GM12878 (cell line): ENCODE data around the gene SLC37A3. TPM values are rescaled to one million over a fixed set of nuclear protein-coding genes. Genes with fewer than 3 reads are reported as not detected.

Source experiments
- ATAC-seq: fragments of 200-7000 bp; cut with Tn5 transposase; 3 replicates; pipeline ENCODE4 v1.9.1; 2020; ENCODE audit warnings: mild to moderate bottlenecking, moderate library complexity
- BruUV-seq: library from RNA; stranded (reverse); fragments of 400-500 nt; replicated peaks from 2 replicates; lab custom pipeline; 2021; lab: Mats Ljungman, UMichigan
- CTCF ChIA-PET: fragments of 300-600 bp; sonication (Branson Sonifier 250); formaldehyde crosslinking; extraction: SDS; loops from one replicate; lab custom pipeline; 2021; ENCODE audit warnings: inconsistent platforms; lab: Yijun Ruan, JAX
- POLR2A ChIA-PET: fragments of 350-600 bp; formaldehyde crosslinking; extraction: SDS; loops from one replicate; lab custom pipeline; 2021; ENCODE audit warnings: inconsistent platforms; lab: Charles Lee
- RAD21 ChIA-PET: fragments of 300-600 bp; sonication (Branson Sonifier 250); formaldehyde crosslinking; loops from one replicate; lab custom pipeline; 2023; ENCODE audit warnings: antibody characterized with exemption; ENCODE audit not compliant: unreplicated experiment; lab: Charles Lee
- SMC1A ChIA-PET: fragments of 300-600 bp; sonication (Branson Sonifier 250); formaldehyde crosslinking; loops from one replicate; lab custom pipeline; 2023; ENCODE audit not compliant: unreplicated experiment, uncharacterized antibody; lab: Charles Lee
- DNase-seq: peaks from one replicate; pipeline ENCODE4 v3.0.0-alpha.2; 2011; ENCODE audit warnings: low read depth, low spot score
- FAIRE-seq: peaks from 3 replicates; lab custom pipeline; 2011; peaks lifted over from hg19 to GRCh38; lab: Jason Lieb, UNC
- H2AFZ ChIP-seq: 2 replicates; pipeline ENCODE4 v1.6.0; 2011; ENCODE audit warnings: low read depth, low read length, control low read depth; ENCODE audit not compliant: control insufficient read depth
- H3K27ac ChIP-seq: 2 replicates; pipeline ENCODE4 v1.5.1; 2011; ENCODE audit warnings: control low read depth; ENCODE audit not compliant: control insufficient read depth, insufficient read depth
- H3K27me3 ChIP-seq, 2 experiments: replicated peaks in 1 of 2; 2 replicates each; pipeline versions ENCODE4 v1.6.0 to v1.6.1; 2011; ENCODE audit warnings: low read length in 1 of 2; ENCODE audit not compliant: control insufficient read depth in 2 of 2, insufficient read depth in 2 of 2
- H3K36me3 ChIP-seq, 2 experiments: 2 replicates each; pipeline ENCODE4 v1.5.1; 2011; ENCODE audit warnings: low read length in 1 of 2; ENCODE audit not compliant: control insufficient read depth in 2 of 2, insufficient read depth in 2 of 2
- H3K4me1 ChIP-seq: 2 replicates; pipeline ENCODE4 v1.6.1; 2011; ENCODE audit warnings: mild to moderate bottlenecking, low read length, moderate library complexity, mixed read lengths; ENCODE audit not compliant: control insufficient read depth, insufficient read depth
- H3K4me2 ChIP-seq: 2 replicates; pipeline ENCODE4 v1.6.0; 2011; ENCODE audit warnings: control low read depth; ENCODE audit not compliant: control insufficient read depth, insufficient read depth
- H3K4me3 ChIP-seq: fragments of 200-600 bp; sonication (generic); 2 replicates; pipeline ENCODE4 v1.5.1; 2016
- H3K79me2 ChIP-seq: 2 replicates; pipeline ENCODE4 v1.6.0; 2011; ENCODE audit warnings: low read length; ENCODE audit not compliant: control insufficient read depth, insufficient read depth
- H3K9ac ChIP-seq: 2 replicates; pipeline ENCODE4 v1.8.0; 2011; ENCODE audit warnings: low read length, control low read depth, mixed read lengths; ENCODE audit not compliant: control insufficient read depth, insufficient read depth
- H3K9me3 ChIP-seq: replicated peaks from 3 replicates; pipeline ENCODE4 v1.5.1; 2011; ENCODE audit warnings: mild to moderate bottlenecking, low read length; ENCODE audit not compliant: control insufficient read depth, insufficient read depth
- H4K20me1 ChIP-seq: 2 replicates; pipeline ENCODE4 v1.6.0; 2011; ENCODE audit not compliant: control insufficient read depth, insufficient read depth
- BACH1 ChIP-seq: fragments of 450-650 bp; IDR thresholded peaks from 2 replicates; pipeline ENCODE4 v1.6.1; 2017; ENCODE audit warnings: mild to moderate bottlenecking, borderline replicate concordance
- GATAD2B ChIP-seq: fragments of 450-650 bp; conservative IDR thresholded peaks from 2 replicates; pipeline ENCODE4 v1.6.1; 2017; ENCODE audit warnings: low read depth, mild to moderate bottlenecking, moderate library complexity
- JUNB ChIP-seq: IDR thresholded peaks from 2 replicates; pipeline ENCODE4 v1.6.1; 2016; ENCODE audit warnings: antibody characterized with exemption, mild to moderate bottlenecking
- MEF2A ChIP-seq: IDR thresholded peaks from 2 replicates; pipeline ENCODE4 v1.6.1; 2011; ENCODE audit warnings: low read depth, mild to moderate bottlenecking, low read length, moderate library complexity; ENCODE audit not compliant: insufficient read depth
- NBN ChIP-seq: fragments of 450-650 bp; IDR thresholded peaks from 2 replicates; pipeline ENCODE4 v1.6.1; 2016
- TCF3 ChIP-seq: IDR thresholded peaks from 2 replicates; pipeline ENCODE4 v1.6.1; 2012; ENCODE audit warnings: low read depth, mild to moderate bottlenecking, low read length, borderline replicate concordance; ENCODE audit not compliant: insufficient read depth
- WGBS: methylation state at CpG from one replicate; pipeline ENCODE4 v1.1.6; 2016; ENCODE audit warnings: low lambda C conversion rate; ENCODE audit not compliant: insufficient replicate concordance, insufficient coverage; ENCODE audit errors: missing lambda C conversion rate; 5-methylcytosine and 5-hydroxymethylcytosine counted together
- in situ Hi-C: fragments of 300-500 bp; cut with MboI; formaldehyde crosslinking; loops from 9 replicates; pipeline ENCODE4 v1.14.3; 2018; ENCODE audit warnings: mixed read lengths
- intact Hi-C: fragments of 100-400 bp; cut with micrococcal nuclease; formaldehyde crosslinking; loops from one replicate; pipeline ENCODE4 v1.14.2; 2022; ENCODE audit not compliant: unreplicated experiment
- polyA plus RNA-seq, 11 experiments: library from polyadenylated mRNA; depleted of rRNA in 4 of 11; unstranded in 6 of 11; stranded (reverse) in 5 of 11; fragments of >200 nt; fragmentation: Nextera tagmentation in 4 of 11; fragmentation: Illumina TruSeq in 1 of 11; extraction: Ambion mirVana in 4 of 11; extraction: Trizol in 1 of 11; gene quantifications; 1 replicate in 1 of 11; 2 replicates in 10 of 11; pipeline versions ENCODE4 v1.2.1 to v1.2.3, GENCODE V29; 2011 to 2016; ENCODE audit warnings: inconsistent platforms in 2 of 11, missing spikeins in 2 of 11, low read depth in 1 of 11
- total RNA-seq, 4 experiments: library from RNA; depleted of rRNA in 3 of 4; stranded (reverse); fragments of >200 nt in 3 of 4; fragmentation: Illumina TruSeq in 1 of 4; extraction: Trizol in 1 of 4; gene quantifications; 2 replicates each; pipeline versions ENCODE4 v1.2.1 to v1.2.3, GENCODE V29; 2013 to 2021
- TF ChIP-seq, protein P1 (sequence below): fragments of 450-650 bp; conservative IDR thresholded peaks from 2 replicates; pipeline ENCODE4 v1.6.1; 2017; ENCODE audit warnings: mild to moderate bottlenecking, moderate library complexity
- TF ChIP-seq, protein P2 (sequence below): IDR thresholded peaks from 2 replicates; pipeline ENCODE4 v1.6.1; 2011; ENCODE audit warnings: mild to moderate bottlenecking, low read depth, low read length, moderate library complexity; ENCODE audit not compliant: insufficient replicate concordance

Gene SLC37A3
- total and polyA plus RNA-seq, 10 of the 15 experiments (the other 5 are each of a cell fraction or from before 2014, with no cell fraction given), result 3.7 to 13.6 (median 11.0) TPM

GRCh38 chr7:140334341-140335057, 63.8 kb downstream of the SLC37A3 start:
- RAD21 ChIA-PET, result no interaction called here
- no peak for DNase-seq
- BruUV-seq, result TSS peak; percentile 40
- whole genome bisulfite sequencing, result 84% methylated on average over 8 of the region's 8 CpGs
- intact Hi-C loops (no loop called here), in situ Hi-C loops (no loop called here)
- H3K9me3 ChIP-seq, result no peaks in the 10 kb centered on the region
- H3K9ac ChIP-seq, result no peak overlapping the region
- H3K79me2 ChIP-seq, result no peaks in the 10 kb centered on the region
- no peaks in the 10 kb centered on the region for H3K4me1 ChIP-seq
- TF ChIP-seq JUNB (no peak), GATAD2B (no peak)
- H4K20me1 ChIP-seq, result no peaks in the 10 kb centered on the region
- H3K27me3 ChIP-seq, result no peaks in the 10 kb centered on the region
- POLR2A ChIA-PET, result no interaction called here
- SMC1A ChIA-PET, result no interaction called here
- no peak overlapping the region for H2AFZ ChIP-seq
- FAIRE-seq, result no peak
- ATAC-seq, result no peak
- no peaks in the 10 kb centered on the region; a peak in 1 of 4 replicates for H3K36me3 ChIP-seq
- CTCF ChIA-PET, result no interaction called here
- no peak overlapping the region for H3K4me3 ChIP-seq
- H3K4me2 ChIP-seq, result no peak overlapping the region
- no peak overlapping the region for H3K27ac ChIP-seq

- Histone ChIP-seq H3K27me3 (no peaks in the 10 kb centered on the region), H3K4me1 (no peaks in the 10 kb centered on the region), H2AFZ (no peak overlapping the region), H3K9ac (no peak overlapping the region), H3K27ac (no peak overlapping the region), H3K4me3 (no peak overlapping the region), H3K9me3 (no peaks in the 10 kb centered on the region), H3K4me2 (no peak overlapping the region), H4K20me1 (no peaks in the 10 kb centered on the region), H3K36me3 (no peaks in the 10 kb centered on the region; a peak in 1 of 4 replicates)
- ChIA-PET CTCF (no interaction called here), POLR2A (no interaction called here), RAD21 (no interaction called here)
- in situ Hi-C loops, result no loop called here
- FAIRE-seq, result peak; percentile 38
- no peak for ATAC-seq
- DNase-seq, result no peak
- WGBS, result 97% methylated on average over 5 of the region's 5 CpGs
- TF ChIP-seq, protein P1, sequence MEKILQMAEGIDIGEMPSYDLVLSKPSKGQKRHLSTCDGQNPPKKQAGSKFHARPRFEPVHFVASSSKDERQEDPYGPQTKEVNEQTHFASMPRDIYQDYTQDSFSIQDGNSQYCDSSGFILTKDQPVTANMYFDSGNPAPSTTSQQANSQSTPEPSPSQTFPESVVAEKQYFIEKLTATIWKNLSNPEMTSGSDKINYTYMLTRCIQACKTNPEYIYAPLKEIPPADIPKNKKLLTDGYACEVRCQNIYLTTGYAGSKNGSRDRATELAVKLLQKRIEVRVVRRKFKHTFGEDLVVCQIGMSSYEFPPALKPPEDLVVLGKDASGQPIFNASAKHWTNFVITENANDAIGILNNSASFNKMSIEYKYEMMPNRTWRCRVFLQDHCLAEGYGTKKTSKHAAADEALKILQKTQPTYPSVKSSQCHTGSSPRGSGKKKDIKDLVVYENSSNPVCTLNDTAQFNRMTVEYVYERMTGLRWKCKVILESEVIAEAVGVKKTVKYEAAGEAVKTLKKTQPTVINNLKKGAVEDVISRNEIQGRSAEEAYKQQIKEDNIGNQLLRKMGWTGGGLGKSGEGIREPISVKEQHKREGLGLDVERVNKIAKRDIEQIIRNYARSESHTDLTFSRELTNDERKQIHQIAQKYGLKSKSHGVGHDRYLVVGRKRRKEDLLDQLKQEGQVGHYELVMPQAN, result no peak
- no peak for TF ChIP-seq MEF2A
- TF ChIP-seq, protein P2, sequence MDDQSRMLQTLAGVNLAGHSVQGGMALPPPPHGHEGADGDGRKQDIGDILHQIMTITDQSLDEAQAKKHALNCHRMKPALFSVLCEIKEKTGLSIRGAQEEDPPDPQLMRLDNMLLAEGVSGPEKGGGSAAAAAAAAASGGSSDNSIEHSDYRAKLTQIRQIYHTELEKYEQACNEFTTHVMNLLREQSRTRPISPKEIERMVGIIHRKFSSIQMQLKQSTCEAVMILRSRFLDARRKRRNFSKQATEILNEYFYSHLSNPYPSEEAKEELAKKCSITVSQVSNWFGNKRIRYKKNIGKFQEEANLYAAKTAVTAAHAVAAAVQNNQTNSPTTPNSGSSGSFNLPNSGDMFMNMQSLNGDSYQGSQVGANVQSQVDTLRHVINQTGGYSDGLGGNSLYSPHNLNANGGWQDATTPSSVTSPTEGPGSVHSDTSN, result no peak
- no peak for TF ChIP-seq NBN
- TF ChIP-seq TCF3, result no peak
- no peak for TF ChIP-seq BACH1
- TF ChIP-seq, all 136 proteins: peak for 0
- no TSS peak for BruUV-seq
- intact Hi-C loops, result no loop called here
- H3K79me2 ChIP-seq, result no peaks in the 10 kb centered on the region
- SMC1A ChIA-PET, result no interaction called here
These were observed 64.6 kb downstream of the SLC37A3 start for GRCh38 chr7:140333686-140334085.
